Progenitor cell of endocrine pancreas (in vitro differentiated cells): ENCODE results near the gene ST3GAL3. TPM values are rescaled to one million over a fixed set of nuclear protein-coding genes. Genes with fewer than 3 reads are reported as not detected.

ENCODE experiments used
- DNase-seq: peaks from one replicate; pipeline ENCODE4 v3.0.0; 2021; ENCODE audit warnings: low spot score; ENCODE audit not compliant: unreplicated experiment
- H3K27ac Mint-ChIP-seq: 2 replicates; pipeline ENCODE4 v1.8.0; 2021; ENCODE audit warnings: mild to moderate bottlenecking, moderate library complexity, mixed read lengths
- H3K27me3 Mint-ChIP-seq: 2 replicates; pipeline ENCODE4 v1.8.0; 2021; ENCODE audit warnings: mixed read lengths
- H3K36me3 Mint-ChIP-seq: 2 replicates; pipeline ENCODE4 v1.8.0; 2022; ENCODE audit warnings: mixed read lengths; ENCODE audit not compliant: insufficient read depth
- H3K4me1 Mint-ChIP-seq: 2 replicates; pipeline ENCODE4 v1.8.0; 2021; ENCODE audit warnings: low read depth, mixed read lengths
- H3K4me3 Mint-ChIP-seq: 2 replicates; pipeline ENCODE4 v1.8.0; 2021; ENCODE audit warnings: low read depth, mild to moderate bottlenecking, moderate library complexity, mixed read lengths
- H3K9me3 Mint-ChIP-seq: 2 replicates; pipeline ENCODE4 v1.8.0; 2021; ENCODE audit warnings: low read depth, mixed read lengths
- CTCF ChIP-seq: fragments of 200-600 bp; sonication (generic); IDR thresholded peaks from one replicate; pipeline ENCODE4 v1.5.0; 2021; ENCODE audit warnings: antibody characterized with exemption, mild to moderate bottlenecking; ENCODE audit not compliant: unreplicated experiment
- total RNA-seq: library from RNA; stranded (reverse); gene quantifications from 2 replicates; pipeline ENCODE4 v1.2.1, GENCODE V29; 2021

The ST3GAL3 gene
- total RNA-seq, 1 donor from 2014 or later = 14.9 TPM

- Mint-ChIP-seq H3K36me3 (peaks cover 6% of the 10 kb centered on the region), H3K9me3 (no peaks in the 10 kb centered on the region)
Measured at GRCh38 chr1:43706598-43707189, 642 bp upstream of the ST3GAL3 start.

GRCh38 chr1:43708002-43708410 is 670 bp downstream of the ST3GAL3 start:
- DNase-seq = no peak
- peaks cover 9% of the 10 kb centered on the region for H3K4me1 Mint-ChIP-seq
- peak overlapping the region; percentile 78 for H3K27ac Mint-ChIP-seq
- H3K9me3 Mint-ChIP-seq = no peaks in the 10 kb centered on the region
- TF ChIP-seq CTCF = no peak
- peaks cover 4% of the 10 kb centered on the region for H3K36me3 Mint-ChIP-seq
- H3K4me3 Mint-ChIP-seq = peak overlapping the region; percentile 87
- no peaks in the 10 kb centered on the region for H3K27me3 Mint-ChIP-seq

More at GRCh38 chr1:43706598-43707189, 642 bp upstream of the ST3GAL3 start:
- Mint-ChIP-seq H3K4me1 (peaks cover 9% of the 10 kb centered on the region), H3K27ac (peak overlapping the region; percentile 69), H3K27me3 (no peaks in the 10 kb centered on the region), H3K4me3 (peak overlapping the region; percentile 81)
- DNase-seq = peak; percentile 11
- TF ChIP-seq CTCF = no peak

- Mint-ChIP-seq H3K4me3 (no peak overlapping the region), H3K36me3 (peaks cover 1% of the 10 kb centered on the region), H3K27me3 (no peaks in the 10 kb centered on the region), H3K9me3 (no peaks in the 10 kb centered on the region), H3K27ac (no peak overlapping the region), H3K4me1 (peaks cover 9% of the 10 kb centered on the region)
- DNase-seq = no peak
- TF ChIP-seq CTCF = no peak
Measured at GRCh38 chr1:43711049-43711448, 3.7 kb downstream of the ST3GAL3 start.

GRCh38 chr1:43711524-43712386 is 4.4 kb downstream of the ST3GAL3 start:
- H3K27ac Mint-ChIP-seq = no peak overlapping the region
- DNase-seq = no peak
- H3K36me3 Mint-ChIP-seq = peaks cover 1% of the 10 kb centered on the region
- no peaks in the 10 kb centered on the region for H3K9me3 Mint-ChIP-seq
- H3K4me1 Mint-ChIP-seq = peaks cover 5% of the 10 kb centered on the region
- H3K27me3 Mint-ChIP-seq = no peaks in the 10 kb centered on the region
- no peak overlapping the region for H3K4me3 Mint-ChIP-seq
- no peak for TF ChIP-seq CTCF

GRCh38 chr1:43716559-43717281 is 9.4 kb downstream of the ST3GAL3 start:
- H3K4me3 Mint-ChIP-seq = no peak overlapping the region
- H3K36me3 Mint-ChIP-seq = no peaks in the 10 kb centered on the region
- no peaks in the 10 kb centered on the region for H3K4me1 Mint-ChIP-seq
- DNase-seq = no peak
- no peaks in the 10 kb centered on the region for H3K9me3 Mint-ChIP-seq
- TF ChIP-seq CTCF = no peak
- H3K27me3 Mint-ChIP-seq = no peaks in the 10 kb centered on the region
- H3K27ac Mint-ChIP-seq = no peak overlapping the region
